ENCODE data around the gene NOC3L.
A peak's percentile ranks its signal among the peaks of the same experiment; 100 is the strongest.

Gene NOC3L

DNA sequence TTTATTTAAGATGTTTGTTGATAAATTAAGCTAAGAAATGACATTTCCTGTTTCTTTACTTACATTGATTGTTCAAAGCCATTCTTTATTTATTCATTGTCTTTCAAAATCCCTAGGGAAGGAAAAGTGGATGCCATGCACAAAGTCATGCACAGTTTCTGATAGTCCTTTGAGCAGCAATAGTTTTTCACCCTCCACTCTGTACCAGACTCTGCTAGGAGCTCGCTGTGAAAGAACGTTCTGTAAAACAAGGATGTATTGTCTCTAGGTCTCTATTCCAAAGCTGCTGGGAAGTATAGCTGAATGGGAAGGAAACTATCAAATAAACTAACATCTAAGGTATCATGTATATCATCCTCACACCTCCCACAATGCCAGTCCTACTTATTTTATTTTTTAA, 7.8 kb upstream of the NOC3L start:
- Histone ChIP-seq H3K27ac (ENCODE audit: low read depth, low read length) (no peak overlapping the region), H3K4me3 (ENCODE audit: insufficient read depth, low read length, poor library complexity, severe bottlenecking) (no peak overlapping the region), H3K9ac (ENCODE audit: low read length) (no peak overlapping the region), H3K9me3 (ENCODE audit: insufficient read depth, low read length) (no peaks in the 10 kb centered on the region), H4K20me1 (ENCODE audit: low read depth, low read length) (no peaks in the 10 kb centered on the region), H3K9me2 (replicated peaks; ENCODE audit: insufficient read depth, low read length) (no peaks in the 10 kb centered on the region), H3K79me2 (ENCODE audit: insufficient read depth, low read length) (no peaks in the 10 kb centered on the region), H3K27me3 (ENCODE audit: low read length) (no peaks in the 10 kb centered on the region), H3K4me2 (ENCODE audit: low read depth, low read length, poor library complexity, severe bottlenecking) (no peak overlapping the region), H2AFZ (ENCODE audit: low read depth, low read length, severe bottlenecking) (no peak overlapping the region), H3F3A (ENCODE audit: insufficient read depth) (no peaks in the 10 kb centered on the region), H3K36me3 (ENCODE audit: low read length) (no peaks in the 10 kb centered on the region)
- TF ChIP-seq, protein P1, sequence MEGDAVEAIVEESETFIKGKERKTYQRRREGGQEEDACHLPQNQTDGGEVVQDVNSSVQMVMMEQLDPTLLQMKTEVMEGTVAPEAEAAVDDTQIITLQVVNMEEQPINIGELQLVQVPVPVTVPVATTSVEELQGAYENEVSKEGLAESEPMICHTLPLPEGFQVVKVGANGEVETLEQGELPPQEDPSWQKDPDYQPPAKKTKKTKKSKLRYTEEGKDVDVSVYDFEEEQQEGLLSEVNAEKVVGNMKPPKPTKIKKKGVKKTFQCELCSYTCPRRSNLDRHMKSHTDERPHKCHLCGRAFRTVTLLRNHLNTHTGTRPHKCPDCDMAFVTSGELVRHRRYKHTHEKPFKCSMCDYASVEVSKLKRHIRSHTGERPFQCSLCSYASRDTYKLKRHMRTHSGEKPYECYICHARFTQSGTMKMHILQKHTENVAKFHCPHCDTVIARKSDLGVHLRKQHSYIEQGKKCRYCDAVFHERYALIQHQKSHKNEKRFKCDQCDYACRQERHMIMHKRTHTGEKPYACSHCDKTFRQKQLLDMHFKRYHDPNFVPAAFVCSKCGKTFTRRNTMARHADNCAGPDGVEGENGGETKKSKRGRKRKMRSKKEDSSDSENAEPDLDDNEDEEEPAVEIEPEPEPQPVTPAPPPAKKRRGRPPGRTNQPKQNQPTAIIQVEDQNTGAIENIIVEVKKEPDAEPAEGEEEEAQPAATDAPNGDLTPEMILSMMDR (IDR thresholded peaks at IDR 0.05; ENCODE audit: insufficient read depth, low read length, poor library complexity, severe bottlenecking): no peak
- TF ChIP-seq EZH2phosphoT487 (conservative IDR thresholded peaks at IDR 0.05; ENCODE audit: low read length): no peak

DNA sequence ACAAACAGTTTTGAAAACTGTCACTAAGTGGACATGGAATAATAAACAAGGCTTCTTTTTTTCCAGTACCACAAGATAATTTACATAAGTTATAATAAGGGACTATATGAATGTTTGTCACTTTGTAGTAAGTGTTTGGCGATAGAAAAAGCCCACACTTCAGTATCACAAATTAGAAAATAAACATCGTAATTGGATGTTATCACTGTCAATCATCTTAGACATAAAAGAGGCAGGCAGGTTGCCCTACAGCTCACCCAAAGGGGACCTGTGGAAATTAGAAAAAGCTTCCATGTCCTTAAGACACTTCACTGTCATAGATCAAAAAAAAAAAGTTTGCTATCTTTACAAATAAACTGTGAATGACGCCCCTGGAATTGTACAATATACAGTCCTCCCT, 3.6 kb upstream of the NOC3L start:
- H3K36me3 ChIP-seq (ENCODE audit: low read length): no peaks in the 10 kb centered on the region
- TF ChIP-seq EZH2phosphoT487 (conservative IDR thresholded peaks at IDR 0.05; ENCODE audit: low read length): no peak
- TF ChIP-seq, protein P1 (IDR thresholded peaks at IDR 0.05; ENCODE audit: insufficient read depth, low read length, poor library complexity, severe bottlenecking): no peak
- peaks cover 13% of the 10 kb centered on the region for H3K79me2 ChIP-seq (ENCODE audit: insufficient read depth, low read length)
- no peak overlapping the region for H3K27ac ChIP-seq (ENCODE audit: low read depth, low read length)
- H3K9me3 ChIP-seq (ENCODE audit: insufficient read depth, low read length): no peaks in the 10 kb centered on the region
- no peaks in the 10 kb centered on the region for H3K9me2 ChIP-seq (replicated peaks; ENCODE audit: insufficient read depth, low read length)
- H3F3A ChIP-seq (ENCODE audit: insufficient read depth): no peaks in the 10 kb centered on the region
- no peak overlapping the region for H2AFZ ChIP-seq (ENCODE audit: low read depth, low read length, severe bottlenecking)
- no peak overlapping the region for H3K9ac ChIP-seq (ENCODE audit: low read length)
- H3K4me2 ChIP-seq (ENCODE audit: low read depth, low read length, poor library complexity, severe bottlenecking): no peak overlapping the region
- no peaks in the 10 kb centered on the region for H4K20me1 ChIP-seq (ENCODE audit: low read depth, low read length)
- no peaks in the 10 kb centered on the region for H3K27me3 ChIP-seq (ENCODE audit: low read length)
- no peak overlapping the region for H3K4me3 ChIP-seq (ENCODE audit: insufficient read depth, low read length, poor library complexity, severe bottlenecking)

DNA sequence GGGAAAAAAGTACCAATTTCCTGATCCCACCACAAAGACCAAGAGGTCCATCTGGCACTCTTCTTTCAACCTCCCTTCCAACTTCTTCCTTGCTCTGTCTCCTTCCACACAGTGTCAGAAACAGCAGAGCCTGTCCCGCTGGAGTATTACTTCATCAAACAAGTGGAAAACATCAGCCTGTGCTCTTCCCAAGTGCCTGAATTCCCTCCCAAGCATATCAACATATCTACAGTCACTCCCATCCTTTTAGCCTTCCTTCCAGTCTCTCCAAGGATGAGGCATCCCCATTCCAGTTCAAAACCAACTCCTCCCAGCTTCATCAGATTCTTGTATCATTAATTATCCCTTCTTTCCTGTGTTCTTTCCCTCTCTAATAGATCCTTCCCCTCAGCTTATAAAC, 1.7 kb upstream of the NOC3L start:
- Histone ChIP-seq H3K9me2 (replicated peaks; ENCODE audit: insufficient read depth, low read length) (no peaks in the 10 kb centered on the region), H3K9ac (ENCODE audit: low read length) (no peak overlapping the region), H3F3A (ENCODE audit: insufficient read depth) (no peaks in the 10 kb centered on the region), H3K4me2 (ENCODE audit: low read depth, low read length, poor library complexity, severe bottlenecking) (no peak overlapping the region), H3K79me2 (ENCODE audit: insufficient read depth, low read length) (peaks cover 23% of the 10 kb centered on the region), H3K9me3 (ENCODE audit: insufficient read depth, low read length) (no peaks in the 10 kb centered on the region), H3K4me3 (ENCODE audit: insufficient read depth, low read length, poor library complexity, severe bottlenecking) (no peak overlapping the region), H3K36me3 (ENCODE audit: low read length) (no peaks in the 10 kb centered on the region; the same call in 1 of the 2 replicates), H4K20me1 (ENCODE audit: low read depth, low read length) (no peaks in the 10 kb centered on the region), H2AFZ (ENCODE audit: low read depth, low read length, severe bottlenecking) (no peak overlapping the region), H3K27ac (ENCODE audit: low read depth, low read length) (no peak overlapping the region), H3K27me3 (ENCODE audit: low read length) (no peaks in the 10 kb centered on the region)
- TF ChIP-seq EZH2phosphoT487 (conservative IDR thresholded peaks at IDR 0.05; ENCODE audit: low read length): no peak
- TF ChIP-seq, protein P1 (IDR thresholded peaks at IDR 0.05; ENCODE audit: insufficient read depth, low read length, poor library complexity, severe bottlenecking): no peak

DNA sequence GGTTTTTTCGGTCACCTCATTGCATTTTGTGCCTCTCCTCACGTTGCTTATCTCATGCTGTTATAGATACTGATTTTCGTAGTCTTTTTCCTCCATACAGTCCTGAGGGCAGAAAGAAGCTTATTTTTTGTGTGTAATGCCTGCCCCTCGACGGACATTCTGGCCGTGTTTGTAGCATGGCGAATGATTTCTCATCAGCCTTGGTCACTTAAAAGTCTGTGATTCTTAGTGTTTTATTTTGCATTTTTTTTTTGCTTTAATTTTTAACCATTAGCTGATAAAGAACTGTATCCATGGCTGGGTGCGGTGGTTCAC, 469 bp upstream of the NOC3L start:
- Histone ChIP-seq H3K27me3 (ENCODE audit: low read length) (no peaks in the 10 kb centered on the region), H3K9ac (ENCODE audit: low read length) (peak overlapping the region; percentile 75)
- TF ChIP-seq EZH2phosphoT487 (conservative IDR thresholded peaks at IDR 0.05; ENCODE audit: low read length): no peak
- TF ChIP-seq, protein P1 (IDR thresholded peaks at IDR 0.05; ENCODE audit: insufficient read depth, low read length, poor library complexity, severe bottlenecking): no peak

More for the DNA sequence above, 469 bp upstream of the NOC3L start:
- Histone ChIP-seq H3K9me3 (ENCODE audit: insufficient read depth, low read length) (no peaks in the 10 kb centered on the region), H3K4me2 (ENCODE audit: low read depth, low read length, poor library complexity, severe bottlenecking) (peak overlapping the region; percentile 89), H4K20me1 (ENCODE audit: low read depth, low read length) (no peaks in the 10 kb centered on the region), H3K36me3 (ENCODE audit: low read length) (no peaks in the 10 kb centered on the region; the same call in 1 of the 2 replicates), H3K9me2 (replicated peaks; ENCODE audit: insufficient read depth, low read length) (no peaks in the 10 kb centered on the region), H3K4me3 (ENCODE audit: insufficient read depth, low read length, poor library complexity, severe bottlenecking) (peak overlapping the region; percentile 77), H3K79me2 (ENCODE audit: insufficient read depth, low read length) (peaks cover 24% of the 10 kb centered on the region), H2AFZ (ENCODE audit: low read depth, low read length, severe bottlenecking) (peak overlapping the region; percentile 82), H3F3A (ENCODE audit: insufficient read depth) (no peaks in the 10 kb centered on the region), H3K27ac (ENCODE audit: low read depth, low read length) (no peak overlapping the region)

All from SU-DHL-6 (cell line).